Cardiac muscle cell (in vitro differentiated cells and primary cell): ENCODE data around the gene ERICH6. TPM values are rescaled to one million over a fixed set of nuclear protein-coding genes. Genes with fewer than 3 reads are reported as not detected.

Source experiments
- DNase-seq, 2 donors: peaks; one replicate each; pipeline versions ENCODE4 v3.0.0 to v3.0.0-alpha.2; 2010 to 2017; ENCODE audit warnings: low read depth in 1 of 2, low spot score in 1 of 2
- H3K27ac ChIP-seq: fragments of 200-600 bp; sonication (generic); 2 replicates; pipeline ENCODE4 v1.5.1; 2016
- H3K27me3 ChIP-seq: fragments of 200-600 bp; sonication (generic); 2 replicates; pipeline ENCODE4 v1.6.0; 2016; ENCODE audit warnings: control low read depth
- H3K36me3 ChIP-seq: fragments of 200-600 bp; sonication (generic); 2 replicates; pipeline ENCODE4 v1.5.1; 2016; ENCODE audit warnings: control low read depth
- H3K4me1 ChIP-seq: fragments of 200-600 bp; sonication (generic); 2 replicates; pipeline ENCODE4 v1.8.1; 2017; ENCODE audit warnings: low read depth, mild to moderate bottlenecking, mixed run types
- H3K4me3 ChIP-seq: fragments of 200-600 bp; sonication (generic); 2 replicates; pipeline ENCODE4 v1.5.1; 2016; ENCODE audit warnings: mild to moderate bottlenecking
- H3K9me3 ChIP-seq: fragments of 200-600 bp; sonication (generic); 2 replicates; pipeline ENCODE4 v1.5.1; 2017; ENCODE audit warnings: low read depth, mild to moderate bottlenecking, control low read depth
- polyA plus RNA-seq: library from polyadenylated mRNA; unstranded; fragments of >200 nt; fragmentation: Nextera tagmentation; extraction: Ambion mirVana; gene quantifications from 2 replicates; pipeline ENCODE4 v1.2.1, GENCODE V29; 2016
- total RNA-seq: library from RNA; depleted of rRNA; stranded (reverse); fragments of >200 nt; gene quantifications from 2 replicates; pipeline ENCODE4 v1.2.3, GENCODE V29; 2016
- TF ChIP-seq, protein P1 (sequence below): IDR thresholded peaks from 2 replicates; pipeline ENCODE4 v1.5.1; 2012; ENCODE audit warnings: low read depth, mild to moderate bottlenecking, low read length

Gene ERICH6
- total and polyA plus RNA-seq, 2 experiments from 2014 or later, result 0.44 TPM; not detected in 1

DNA sequence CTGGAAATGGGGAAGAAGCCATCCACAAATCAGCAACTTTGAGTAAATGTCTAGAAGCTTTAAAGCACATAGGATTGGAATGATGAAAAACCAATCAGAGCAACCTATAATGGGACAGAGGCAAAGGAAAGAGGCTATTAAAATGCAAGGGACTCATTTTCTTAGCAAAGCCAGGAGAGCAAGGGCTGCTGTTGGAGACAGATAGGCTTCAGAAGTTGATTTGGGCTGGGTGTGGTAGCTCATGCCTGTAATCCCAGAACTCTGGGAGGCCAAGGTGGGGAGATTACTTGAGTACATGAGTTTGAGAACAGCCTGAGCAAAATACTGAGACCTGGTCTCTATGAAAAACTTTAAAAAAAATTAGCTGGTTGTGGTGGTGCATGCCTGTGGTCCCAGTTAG, 16.1 kb downstream of the ERICH6 start:
- Histone ChIP-seq H3K9me3 (no peaks in the 10 kb centered on the region), H3K27me3 (no peaks in the 10 kb centered on the region), H3K4me3 (no peak overlapping the region), H3K4me1 (no peaks in the 10 kb centered on the region), H3K27ac (no peak overlapping the region), H3K36me3 (no peaks in the 10 kb centered on the region)
- TF ChIP-seq, protein P1, sequence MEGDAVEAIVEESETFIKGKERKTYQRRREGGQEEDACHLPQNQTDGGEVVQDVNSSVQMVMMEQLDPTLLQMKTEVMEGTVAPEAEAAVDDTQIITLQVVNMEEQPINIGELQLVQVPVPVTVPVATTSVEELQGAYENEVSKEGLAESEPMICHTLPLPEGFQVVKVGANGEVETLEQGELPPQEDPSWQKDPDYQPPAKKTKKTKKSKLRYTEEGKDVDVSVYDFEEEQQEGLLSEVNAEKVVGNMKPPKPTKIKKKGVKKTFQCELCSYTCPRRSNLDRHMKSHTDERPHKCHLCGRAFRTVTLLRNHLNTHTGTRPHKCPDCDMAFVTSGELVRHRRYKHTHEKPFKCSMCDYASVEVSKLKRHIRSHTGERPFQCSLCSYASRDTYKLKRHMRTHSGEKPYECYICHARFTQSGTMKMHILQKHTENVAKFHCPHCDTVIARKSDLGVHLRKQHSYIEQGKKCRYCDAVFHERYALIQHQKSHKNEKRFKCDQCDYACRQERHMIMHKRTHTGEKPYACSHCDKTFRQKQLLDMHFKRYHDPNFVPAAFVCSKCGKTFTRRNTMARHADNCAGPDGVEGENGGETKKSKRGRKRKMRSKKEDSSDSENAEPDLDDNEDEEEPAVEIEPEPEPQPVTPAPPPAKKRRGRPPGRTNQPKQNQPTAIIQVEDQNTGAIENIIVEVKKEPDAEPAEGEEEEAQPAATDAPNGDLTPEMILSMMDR, result no peak
- no peak for DNase-seq

DNA sequence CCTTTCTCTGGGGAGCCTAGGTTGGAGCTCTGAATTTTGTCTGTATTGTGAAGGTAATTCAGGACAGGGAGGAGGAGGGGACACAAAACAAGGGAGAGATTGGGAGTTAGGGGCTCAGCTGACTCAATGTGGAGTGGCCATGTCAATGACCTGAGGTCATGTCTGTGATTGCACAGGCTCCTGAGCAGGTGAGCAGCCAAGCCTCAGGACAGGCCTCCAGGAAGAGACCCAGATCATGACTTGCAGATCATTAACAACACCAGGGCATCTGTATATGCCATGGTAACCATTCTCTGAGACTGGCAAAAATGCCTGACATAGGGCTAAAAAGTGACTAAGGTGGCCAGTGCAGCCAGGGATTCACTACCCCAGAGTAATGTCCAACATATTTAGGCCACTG, 20.9 kb downstream of the ERICH6 start:
- no peak for DNase-seq
- Histone ChIP-seq H3K4me1 (no peaks in the 10 kb centered on the region), H3K9me3 (no peaks in the 10 kb centered on the region), H3K27ac (no peak overlapping the region), H3K4me3 (no peak overlapping the region), H3K36me3 (no peaks in the 10 kb centered on the region), H3K27me3 (no peaks in the 10 kb centered on the region)
- TF ChIP-seq, protein P1, result no peak

DNA sequence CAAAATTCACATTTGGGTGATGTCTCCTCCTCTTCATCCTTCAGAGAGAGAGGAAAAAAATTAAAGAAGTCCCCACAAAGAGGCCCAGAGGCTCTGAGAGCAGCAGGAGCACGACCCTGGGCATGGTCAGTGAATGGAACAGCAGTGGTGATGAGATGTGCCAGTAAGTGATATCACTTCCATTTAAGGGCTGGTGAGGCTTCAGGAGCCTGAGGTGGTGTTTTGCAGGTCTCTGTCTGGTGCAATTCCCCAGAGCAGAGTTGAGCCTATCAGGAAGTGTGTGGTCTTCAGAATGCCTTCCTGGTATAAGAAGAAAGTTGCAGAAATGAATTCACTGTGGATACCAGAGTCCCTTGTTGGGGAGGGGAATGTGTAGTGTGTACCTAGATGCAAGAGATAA, 21.4 kb downstream of the ERICH6 start:
- Histone ChIP-seq H3K4me1 (no peaks in the 10 kb centered on the region), H3K27me3 (no peaks in the 10 kb centered on the region), H3K27ac (no peak overlapping the region), H3K36me3 (no peaks in the 10 kb centered on the region), H3K9me3 (no peaks in the 10 kb centered on the region), H3K4me3 (no peak overlapping the region)
- DNase-seq, result no peak
- TF ChIP-seq, protein P1, result no peak

DNA sequence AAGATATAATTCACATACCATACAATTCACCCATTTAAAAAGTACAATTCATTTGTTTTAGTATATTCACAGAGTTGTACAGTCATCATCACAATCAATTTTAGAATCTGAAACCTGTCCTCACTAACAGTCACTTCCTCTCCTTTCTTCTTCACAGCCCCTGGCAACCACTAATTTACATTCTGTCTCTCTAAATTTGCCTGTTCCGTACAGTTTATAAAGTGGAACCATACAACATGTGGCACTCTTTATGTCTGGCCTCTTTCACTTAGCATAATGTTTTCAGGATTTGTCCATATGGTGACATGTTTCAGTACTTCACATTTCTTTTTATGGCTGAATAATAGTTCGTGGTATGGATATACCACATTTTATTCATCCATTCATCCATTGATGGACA, 22.7 kb downstream of the ERICH6 start:
- Histone ChIP-seq H3K4me1 (no peaks in the 10 kb centered on the region), H3K9me3 (no peaks in the 10 kb centered on the region), H3K27ac (no peak overlapping the region), H3K27me3 (no peaks in the 10 kb centered on the region), H3K4me3 (no peak overlapping the region), H3K36me3 (no peaks in the 10 kb centered on the region)
- DNase-seq, result no peak
- TF ChIP-seq, protein P1, result no peak

DNA sequence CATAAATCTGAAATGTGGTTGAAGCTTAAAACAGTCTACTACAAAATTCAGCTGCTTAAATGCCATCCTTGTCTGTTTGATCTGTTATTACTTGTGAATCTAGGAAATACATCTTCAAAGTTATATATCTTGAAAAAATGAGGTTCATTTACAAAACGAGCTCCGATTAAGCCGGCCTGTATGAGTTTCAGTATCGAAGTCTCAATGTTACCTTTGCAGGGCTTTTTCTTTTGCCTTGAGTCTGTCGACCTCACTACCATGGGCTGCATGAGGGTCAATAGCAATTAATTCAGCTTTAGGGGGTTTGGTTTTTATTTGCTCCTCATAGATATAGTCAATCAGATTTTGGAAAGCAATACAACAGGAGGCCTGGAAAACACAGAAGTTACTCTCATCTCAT, 23.2 kb downstream of the ERICH6 start:
- DNase-seq, result no peak
- H3K4me3 ChIP-seq, result no peak overlapping the region
- no peaks in the 10 kb centered on the region for H3K27me3 ChIP-seq
- no peaks in the 10 kb centered on the region for H3K4me1 ChIP-seq
- H3K36me3 ChIP-seq, result no peaks in the 10 kb centered on the region
- no peaks in the 10 kb centered on the region for H3K9me3 ChIP-seq
- TF ChIP-seq, protein P1, result no peak
- H3K27ac ChIP-seq, result no peak overlapping the region

DNA sequence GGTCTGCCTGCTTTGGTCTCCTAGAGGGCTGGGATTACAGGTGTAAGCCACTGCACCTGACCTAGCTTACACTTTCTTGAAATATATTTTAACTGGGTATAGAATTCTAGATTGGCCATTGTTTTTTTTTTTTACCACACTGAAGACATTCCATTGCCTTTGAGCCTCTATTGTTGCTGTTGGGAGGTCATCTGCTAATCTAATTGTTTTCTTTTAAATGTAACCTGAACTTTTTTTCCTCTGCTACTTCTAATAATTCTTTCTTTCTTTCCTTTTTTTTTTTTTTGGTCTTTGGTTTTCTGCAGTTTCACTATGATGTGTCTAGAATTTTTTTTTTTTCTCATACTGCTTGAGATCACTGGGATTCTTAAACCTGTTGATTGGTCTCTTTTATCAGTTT, 28.1 kb downstream of the ERICH6 start:
- Histone ChIP-seq H3K36me3 (no peaks in the 10 kb centered on the region), H3K4me3 (no peak overlapping the region), H3K27me3 (no peaks in the 10 kb centered on the region), H3K9me3 (no peaks in the 10 kb centered on the region), H3K4me1 (no peaks in the 10 kb centered on the region), H3K27ac (no peak overlapping the region)
- TF ChIP-seq, protein P1, result no peak
- DNase-seq, result no peak
